NCI-H345 treated with DMSO at 0.1 percent for 48 hours (cell line): ENCODE measurements around the gene PRKCH.

Experiments used
- DNase-seq: peaks from one replicate; lab custom pipeline; 2025; ENCODE audit not compliant: unreplicated experiment; lab: John Stamatoyannopoulos, UW

PRKCH gene

DNA sequence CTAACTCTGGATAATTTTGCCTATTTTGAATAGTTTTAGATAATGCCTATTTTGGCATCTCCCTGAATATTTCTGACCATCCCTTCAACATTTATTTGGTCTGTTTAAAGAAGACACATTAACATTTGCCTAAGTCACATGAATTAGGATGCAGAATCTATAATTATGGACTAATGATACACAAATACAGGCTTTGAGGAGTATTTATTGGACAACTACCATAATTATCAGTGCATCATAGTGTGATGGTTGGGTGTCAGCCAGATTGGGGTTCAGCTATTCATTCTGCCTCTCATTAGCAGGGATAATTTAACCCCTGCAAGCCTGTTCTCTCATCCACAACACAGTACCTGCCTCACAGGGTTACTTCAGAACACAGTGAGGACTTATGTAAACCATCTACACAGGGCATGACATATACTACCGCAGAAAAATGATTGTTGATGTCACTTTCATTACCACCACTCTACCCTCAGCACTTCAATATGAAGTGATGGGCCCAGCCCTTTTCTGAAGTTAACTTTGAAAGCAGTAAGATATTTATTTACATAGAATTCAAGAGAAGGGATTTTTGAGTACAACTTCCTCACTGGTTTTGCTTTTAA is 14.4 kb downstream of the PRKCH start:
- no peak for DNase-seq

DNA sequence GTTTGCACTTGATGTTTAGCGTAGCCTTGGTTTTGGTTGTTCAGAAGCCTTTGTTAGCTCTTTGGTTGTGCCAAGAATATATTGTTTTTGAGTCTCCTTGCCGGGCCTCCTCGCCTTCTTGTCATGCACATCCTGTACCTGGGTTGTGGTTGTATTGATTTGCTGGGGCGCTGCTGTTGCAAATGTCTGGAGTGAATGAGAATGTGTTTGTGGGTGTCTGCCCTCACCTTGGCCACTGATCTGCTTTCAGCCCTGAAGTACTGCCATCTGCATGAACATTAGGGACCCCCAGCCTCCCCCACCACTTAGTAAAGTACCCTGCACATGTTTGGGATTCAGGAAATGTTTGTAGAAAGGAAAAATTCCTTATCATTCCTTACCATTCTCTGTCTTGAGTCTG is 16.5 kb downstream of the PRKCH start:
- no peak for DNase-seq

DNA sequence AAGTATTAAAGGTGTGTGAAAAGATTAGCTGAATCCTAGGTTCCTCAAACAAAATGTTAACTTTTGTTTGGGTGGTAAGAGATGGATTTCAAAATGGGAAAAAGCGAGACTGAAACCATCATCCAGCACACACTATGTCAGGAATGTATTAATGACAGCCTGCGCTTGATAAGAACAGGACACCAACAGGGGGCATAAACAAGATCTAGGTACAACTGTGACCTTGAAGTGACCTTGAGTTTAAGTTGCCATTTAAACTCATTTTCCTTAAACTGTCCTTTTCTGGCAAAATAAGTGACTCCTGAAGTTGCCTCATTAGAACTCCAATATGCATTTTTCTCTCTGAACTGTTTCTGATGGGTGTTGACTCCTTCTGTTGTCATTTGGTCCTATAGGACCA is 17.1 kb downstream of the PRKCH start:
- DNase-seq: no peak

DNA sequence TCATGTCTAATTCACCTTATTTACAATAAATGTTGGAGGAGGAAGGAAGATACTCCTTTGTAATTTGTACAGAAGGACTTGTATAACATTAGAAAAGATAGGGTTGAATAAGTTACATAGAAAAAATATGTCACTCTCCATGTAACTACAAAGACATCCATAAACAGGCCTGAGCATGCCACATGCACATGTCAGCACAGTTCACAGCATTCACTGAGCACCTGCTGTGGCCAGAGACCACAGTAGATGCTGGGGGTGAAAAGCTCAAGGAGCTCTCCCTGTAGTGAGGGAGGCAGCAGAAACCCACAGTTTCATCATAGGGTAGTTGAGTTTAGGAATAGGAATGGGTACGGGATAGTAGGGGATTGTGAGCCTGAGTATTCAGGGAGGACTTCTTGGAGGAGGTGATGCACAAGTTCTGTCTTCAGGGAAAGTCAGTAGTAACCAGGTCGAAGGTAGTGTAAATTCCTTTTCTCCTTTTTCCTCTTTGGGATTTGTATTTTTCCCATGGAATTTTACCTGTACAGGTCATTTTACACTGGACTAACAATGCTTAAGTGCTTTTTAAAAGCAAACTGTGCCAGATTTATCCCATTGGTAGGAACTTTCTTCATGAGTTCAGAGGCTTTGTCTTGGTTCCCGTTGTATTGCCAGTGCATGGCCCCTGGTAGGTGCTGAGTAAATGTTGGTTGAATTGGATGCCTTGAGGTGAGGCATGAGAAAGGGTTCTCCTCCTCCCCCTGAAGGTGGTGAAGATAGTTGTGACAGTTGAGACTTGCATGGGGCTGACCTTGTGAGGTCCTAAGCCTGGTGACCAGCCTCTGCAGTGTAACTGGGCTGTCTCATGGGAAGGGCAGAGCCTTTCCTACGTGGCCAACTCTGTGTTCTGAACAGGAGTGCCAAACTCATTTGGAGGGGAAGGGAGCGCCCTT is 20.2 kb downstream of the PRKCH start:
- no peak for DNase-seq

DNA sequence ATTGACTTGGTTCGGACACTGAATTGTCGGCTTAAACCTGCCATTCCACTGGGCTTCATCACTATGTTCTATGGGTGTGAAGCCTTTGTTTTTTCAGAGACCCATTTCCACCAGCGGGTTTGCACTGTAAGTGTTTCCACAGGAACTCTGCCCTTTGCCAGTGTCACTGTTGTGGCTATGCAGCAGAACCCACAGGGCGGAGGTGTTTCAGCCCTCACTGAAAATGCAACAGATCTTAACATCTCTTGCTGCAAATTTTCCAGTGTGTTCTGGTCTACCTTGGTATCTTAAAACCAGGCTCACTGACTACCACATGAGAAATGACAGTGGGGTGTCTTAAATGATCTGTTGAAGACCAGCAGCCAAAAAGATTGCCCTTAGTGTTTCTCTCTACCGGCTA is 21.1 kb downstream of the PRKCH start:
- DNase-seq: no peak

DNA sequence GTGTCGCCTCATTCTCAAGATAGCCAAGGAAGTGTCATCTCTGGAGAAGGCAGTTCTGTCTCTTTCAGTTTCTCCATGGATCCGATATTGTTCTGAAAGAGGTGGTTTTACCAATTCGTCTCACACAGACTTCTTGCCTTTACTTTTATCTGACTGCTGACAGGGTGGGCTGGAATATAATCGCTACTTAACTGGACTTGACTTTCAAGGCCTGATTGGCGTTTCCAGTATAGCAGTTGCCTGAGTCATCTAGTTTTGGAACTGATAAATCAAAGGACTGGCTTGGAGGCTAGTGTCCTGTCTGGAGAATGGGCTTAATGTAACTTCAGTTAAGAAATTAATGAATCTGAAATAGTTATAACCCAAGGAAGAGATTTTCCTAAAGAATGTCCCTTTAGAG is 21.6 kb downstream of the PRKCH start:
- DNase-seq: no peak

DNA sequence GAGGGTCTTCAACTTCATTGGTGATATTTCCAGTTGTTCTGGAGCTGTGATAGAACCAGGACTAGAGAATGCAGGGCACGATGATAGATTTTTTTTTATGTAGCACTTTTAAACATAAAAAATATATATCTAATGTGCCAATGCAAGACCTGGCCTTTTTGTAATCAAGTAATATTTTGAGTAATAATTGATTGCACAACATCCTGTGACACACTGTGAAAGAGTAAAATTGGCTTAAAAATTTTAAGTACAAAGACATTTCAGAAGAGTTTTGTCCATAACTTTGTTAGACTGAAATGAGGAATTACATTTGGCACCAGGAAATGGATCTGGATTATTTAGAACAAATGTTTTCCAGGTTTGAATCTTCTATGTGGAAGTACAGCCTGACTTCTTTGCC is 22.1 kb downstream of the PRKCH start:
- DNase-seq: no peak

DNA sequence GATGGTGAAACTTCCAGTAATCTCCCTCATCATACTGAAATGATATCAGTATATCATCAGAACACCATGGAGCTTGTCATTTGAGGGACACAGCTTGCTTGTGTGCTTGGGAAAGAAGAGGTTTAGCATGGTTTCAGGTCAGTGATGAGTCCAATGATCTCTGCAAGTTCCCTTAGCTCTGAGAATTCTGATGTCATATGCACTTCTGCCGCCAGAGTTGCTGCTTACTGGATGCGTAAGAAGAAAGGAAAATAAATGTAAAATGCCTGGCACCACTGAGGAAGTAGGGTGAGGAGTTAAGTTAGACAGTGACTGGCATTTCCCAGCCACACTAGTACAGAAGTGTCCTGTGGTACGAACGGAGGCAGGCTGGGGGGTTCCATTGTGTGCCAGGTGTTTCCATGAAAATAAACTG is 22.6 kb downstream of the PRKCH start:
- DNase-seq: no peak

DNA sequence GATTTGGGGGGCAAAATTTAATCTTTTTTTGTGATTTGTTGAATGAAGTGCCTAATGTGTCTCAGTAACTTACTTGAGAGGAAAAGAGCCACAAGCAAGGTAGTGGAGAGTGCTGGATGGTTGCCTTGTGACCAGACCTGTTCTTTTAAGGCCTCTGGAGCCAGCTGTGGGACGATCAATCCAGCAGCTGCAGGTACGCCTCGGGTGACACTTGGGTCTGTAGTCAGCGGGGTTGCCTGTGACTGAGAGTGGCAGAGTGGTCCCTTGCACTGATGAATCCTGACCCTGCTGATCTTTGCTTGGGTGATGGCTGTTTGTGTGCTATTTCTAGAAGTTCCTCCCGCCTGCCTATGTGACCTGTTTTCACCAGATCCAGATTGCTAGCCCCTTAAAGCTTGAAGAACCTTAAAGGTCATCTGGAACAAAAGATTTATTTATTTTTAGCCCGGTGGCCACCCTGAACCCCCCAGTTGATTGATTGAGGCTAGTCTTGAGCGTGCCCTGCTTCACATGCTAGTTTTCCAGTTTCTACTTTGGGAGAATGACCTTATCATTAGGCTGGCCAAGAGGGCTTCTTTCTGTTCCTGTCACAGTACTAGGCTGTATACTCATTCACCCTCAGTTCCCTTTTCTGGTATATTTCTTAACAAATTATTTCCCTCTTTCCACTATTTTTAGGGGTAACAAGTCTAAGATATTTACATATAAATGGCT is 23.2 kb downstream of the PRKCH start:
- DNase-seq: no peak

DNA sequence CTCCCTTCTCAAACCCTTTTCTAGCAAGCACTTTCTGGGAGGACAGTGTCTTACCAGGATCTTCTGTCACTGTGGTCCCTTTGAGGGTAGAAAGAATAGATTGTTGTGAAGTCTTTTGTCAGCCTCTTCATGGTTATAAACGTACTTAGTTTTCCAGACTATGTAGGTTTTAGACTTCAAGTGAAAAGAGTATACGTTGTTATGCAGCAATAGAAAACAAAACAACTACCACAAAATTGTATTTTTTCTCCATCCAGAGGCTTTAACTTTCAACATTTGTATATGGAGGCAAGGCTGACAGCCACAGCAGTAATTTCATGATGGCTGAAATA is 23.7 kb downstream of the PRKCH start:
- no peak for DNase-seq

DNA sequence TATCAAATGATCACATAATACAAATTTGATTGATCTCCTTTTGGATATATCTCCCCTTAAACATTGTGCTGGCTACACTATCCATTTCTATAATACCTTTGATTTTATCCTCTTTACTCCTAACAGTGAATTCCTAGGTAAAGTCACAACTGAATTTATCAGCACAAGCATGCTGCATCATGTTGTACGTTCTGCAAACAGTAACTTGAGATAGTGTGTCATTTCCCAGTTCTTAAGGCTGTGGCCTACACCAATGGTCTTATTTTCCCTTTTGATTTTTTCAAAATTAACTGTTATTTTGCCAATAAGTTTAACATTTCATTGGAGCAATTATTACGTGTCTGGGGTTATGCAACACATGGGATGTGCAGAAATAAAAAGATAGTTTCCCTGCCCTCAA is 24.8 kb downstream of the PRKCH start:
- no peak for DNase-seq

DNA sequence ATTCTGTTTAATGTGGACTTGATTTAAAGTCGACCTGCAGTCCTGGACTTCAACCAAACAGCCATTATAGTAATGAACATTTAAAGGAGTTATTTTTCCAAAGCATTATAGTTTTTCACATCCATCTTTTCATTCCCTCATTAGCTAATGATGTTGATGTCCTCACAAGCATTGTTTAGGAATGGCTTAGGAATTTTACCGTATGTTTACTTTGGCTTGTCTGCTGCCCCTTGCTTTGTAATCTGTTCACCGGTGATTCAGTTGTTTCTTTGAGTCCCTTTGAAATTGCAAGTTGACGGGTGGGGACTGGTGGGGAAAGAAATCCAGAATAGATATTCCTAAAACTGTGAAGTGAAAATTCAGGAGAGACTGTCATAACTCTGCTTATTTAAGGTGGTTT is 25.4 kb downstream of the PRKCH start:
- no peak for DNase-seq

DNA sequence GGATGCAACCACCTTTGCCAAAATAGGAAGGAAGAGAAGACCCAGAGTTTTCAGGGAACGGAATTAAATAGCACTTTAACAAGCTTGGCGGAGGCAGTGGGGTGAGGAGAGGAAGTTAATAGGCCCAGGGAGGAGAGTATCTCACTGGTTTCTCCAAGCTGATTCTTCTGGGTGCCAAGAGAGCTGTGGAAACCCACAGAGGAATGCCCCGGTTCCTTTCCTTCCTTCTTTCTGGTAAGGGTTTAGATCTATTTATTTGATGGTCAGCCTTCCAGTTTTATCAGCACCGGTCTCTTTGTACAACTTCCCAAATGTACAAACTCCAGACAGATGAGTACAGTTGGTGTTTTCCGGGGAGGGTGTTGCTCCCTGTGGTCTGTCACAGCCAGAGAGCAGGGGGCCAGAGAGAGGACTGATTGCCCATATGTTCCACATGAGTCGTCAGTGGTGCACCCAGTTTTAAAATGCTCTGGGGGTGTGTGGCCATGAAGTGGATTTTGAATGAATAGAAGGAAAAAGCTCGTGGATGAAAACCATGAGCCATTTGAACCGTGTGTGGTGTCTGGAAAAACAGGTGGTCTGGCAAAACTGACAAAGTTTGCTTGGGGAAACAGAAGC is 26.6 kb downstream of the PRKCH start:
- DNase-seq: no peak

DNA sequence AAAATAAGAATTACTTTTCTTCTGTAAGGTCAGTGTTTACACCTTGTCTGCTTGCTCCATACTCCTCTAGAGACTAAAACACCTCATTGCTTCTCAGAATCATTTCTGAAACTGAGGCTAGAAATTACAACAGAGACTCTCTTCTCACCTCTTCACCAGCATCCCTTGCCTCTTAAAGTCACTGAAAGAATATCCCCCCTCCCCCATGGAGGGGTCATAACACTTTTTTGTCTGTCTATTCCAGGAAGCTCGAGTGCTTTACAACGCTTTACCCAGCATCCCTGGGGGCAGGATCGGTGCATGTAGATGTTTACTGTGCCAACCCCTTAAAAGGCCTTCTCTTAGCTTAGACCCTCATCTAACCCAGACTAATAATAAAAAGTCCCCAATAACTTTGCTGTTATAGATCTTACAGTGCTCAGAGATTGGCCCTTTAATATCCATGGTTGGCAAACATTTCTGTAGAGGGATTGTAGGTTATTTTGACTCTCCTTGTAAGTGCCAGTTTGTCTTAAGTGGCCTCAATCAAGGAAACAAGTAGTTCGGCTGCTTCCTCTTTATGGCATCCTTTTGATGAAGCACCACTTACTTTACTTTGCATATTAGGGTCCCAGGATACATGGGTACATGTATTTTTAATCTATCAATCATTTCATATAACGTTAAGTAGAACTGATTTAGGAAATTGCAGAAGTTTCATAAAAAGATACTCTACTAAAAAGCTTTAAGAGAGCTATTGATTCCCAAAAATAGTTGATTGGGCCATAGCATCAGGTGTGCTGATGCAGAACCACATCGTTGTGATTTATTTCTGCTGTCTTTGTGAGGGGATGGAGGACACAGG is 29.3 kb downstream of the PRKCH start:
- no peak for DNase-seq

DNA sequence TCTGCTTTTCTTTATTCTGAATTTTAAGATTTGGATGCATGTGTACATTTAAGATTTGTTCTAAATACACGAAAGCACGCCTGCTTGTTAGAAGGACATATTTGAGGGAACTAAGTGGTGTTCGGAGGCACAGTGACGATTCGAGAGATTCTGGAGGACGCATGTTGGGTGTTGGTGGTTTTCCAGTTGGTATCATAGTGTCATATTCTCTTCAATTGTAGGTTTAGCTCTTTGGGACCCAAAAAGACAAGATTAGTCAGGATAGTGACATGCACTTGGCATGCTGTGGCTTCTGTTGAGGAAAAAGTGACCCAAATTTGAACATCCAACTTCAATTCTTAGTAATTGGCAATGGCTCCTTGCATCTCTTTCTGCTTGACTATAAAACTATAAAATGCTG is 30.1 kb downstream of the PRKCH start:
- DNase-seq: no peak

DNA sequence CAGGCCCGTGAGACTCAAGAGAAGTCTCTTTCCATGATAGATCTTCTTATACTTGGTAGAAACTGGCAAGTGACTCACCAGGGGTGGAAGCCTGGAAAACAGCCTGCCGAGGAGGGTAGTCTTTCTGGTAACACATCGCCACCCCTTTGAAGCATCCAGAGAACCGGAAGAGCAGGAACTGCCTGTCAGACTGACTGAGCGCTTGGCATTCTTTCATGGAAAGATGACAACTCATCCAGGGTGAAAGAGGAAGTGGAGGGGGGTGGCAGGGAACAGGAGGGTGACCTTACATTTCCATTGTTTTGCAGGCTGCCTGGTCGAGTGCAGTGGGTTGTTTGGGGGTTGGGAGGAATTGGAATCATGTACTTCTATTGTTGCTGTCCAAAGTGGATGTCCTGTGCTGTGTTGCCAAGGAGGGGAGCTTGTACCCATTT is 34.5 kb downstream of the PRKCH start:
- no peak for DNase-seq

DNA sequence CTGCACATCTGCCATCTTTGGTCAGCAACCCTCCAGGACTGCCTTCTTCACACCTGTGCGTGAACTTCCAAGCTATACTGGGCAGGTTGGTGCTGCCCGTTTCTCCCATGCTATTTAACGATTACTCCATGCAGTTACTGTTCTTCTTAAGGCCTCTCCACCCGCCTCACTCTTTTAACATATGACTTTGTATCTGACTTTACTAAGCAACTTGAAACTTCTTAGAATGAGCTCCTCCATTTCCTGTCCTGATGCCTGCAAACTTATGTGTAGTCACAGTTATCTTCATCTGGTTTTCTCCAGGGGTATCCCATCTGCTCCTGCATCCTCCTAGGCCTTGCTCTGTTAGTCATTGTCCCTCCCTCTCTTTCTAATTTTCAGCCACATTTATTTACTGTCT is 35.7 kb downstream of the PRKCH start:
- DNase-seq: no peak

DNA sequence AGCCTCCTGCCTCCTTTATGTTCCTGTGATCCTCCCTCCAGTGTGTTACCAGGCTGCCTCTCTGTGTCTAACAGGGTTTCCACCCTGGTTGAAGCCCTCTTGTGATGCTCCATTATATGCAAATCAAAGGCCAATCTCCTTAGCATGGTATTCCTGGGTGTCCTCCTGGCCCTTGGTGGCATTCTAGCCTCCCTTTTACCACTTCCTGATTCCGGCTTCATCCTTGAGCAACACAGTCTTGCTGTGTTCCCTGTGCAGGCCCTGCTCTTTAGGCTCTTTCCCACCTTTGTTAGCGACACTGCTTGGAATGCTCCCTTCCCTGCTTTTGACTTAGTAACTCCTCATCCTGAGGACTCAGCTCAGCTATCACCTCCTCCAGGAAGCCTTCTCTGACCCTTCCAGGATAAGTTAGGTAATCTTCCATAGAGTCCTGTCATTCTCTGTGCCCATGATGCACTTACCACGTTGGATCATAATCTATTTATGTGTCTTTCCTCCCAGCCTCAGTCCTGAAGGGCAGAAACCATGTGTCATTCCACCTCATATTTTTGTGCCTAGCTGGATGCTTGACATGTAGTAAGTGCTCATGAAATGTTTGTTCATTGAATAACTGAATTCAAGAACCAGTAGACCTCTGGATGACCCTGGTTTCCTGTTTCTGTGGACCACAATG is 37.3 kb downstream of the PRKCH start:
- no peak for DNase-seq

DNA sequence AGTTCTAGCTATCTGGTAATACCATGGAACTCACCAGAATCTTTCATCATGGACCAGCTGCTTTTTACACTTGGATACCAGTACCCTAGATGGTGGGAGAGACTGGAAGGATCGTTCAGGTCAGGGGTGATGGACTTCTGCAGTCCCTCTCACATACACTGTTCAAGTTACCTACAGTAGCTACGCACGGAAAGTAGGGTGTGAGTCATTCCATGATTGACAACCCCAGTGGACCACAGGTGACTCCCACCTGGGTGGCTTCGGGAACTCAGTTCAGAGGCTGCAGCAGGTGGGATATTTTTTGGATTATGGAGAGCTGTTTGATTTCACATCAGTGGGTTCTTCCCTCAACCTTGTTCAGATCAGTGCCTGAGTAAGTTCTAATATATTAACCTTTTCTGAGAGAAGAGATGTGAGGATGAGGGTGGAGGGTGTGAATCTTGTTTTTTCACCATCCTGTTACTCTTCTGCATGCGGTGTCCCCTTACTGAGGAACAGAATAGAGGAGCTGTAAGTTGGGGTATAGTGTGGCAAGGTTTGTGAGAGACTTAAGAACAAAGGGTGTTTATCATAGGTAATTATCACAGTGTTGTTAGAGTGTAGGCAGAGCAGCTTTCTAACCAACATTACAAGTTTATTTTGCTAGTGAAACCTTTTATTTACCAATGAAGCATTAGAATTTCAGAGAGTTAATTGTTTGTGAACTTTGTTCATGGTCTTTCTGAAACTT is 39.6 kb downstream of the PRKCH start:
- no peak for DNase-seq
